GM23338 (cell line): ENCODE data around the gene UNKL. TPM values are rescaled to one million over a fixed set of nuclear protein-coding genes. Genes with fewer than 3 reads are reported as not detected.

ENCODE experiments used
- ATAC-seq: fragments of 200-7000 bp; cut with Tn5 transposase; 3 replicates; pipeline ENCODE4 v1.9.1; 2020
- DNase-seq: peaks from one replicate; pipeline ENCODE4 v3.0.0-alpha.2; 2015; ENCODE audit warnings: low spot score
- H2AFZ ChIP-seq: fragments of 200-600 bp; sonication (generic); 2 replicates; pipeline ENCODE4 v1.8.0; 2016; ENCODE audit warnings: antibody characterized with exemption, mild to moderate bottlenecking, moderate library complexity
- H3F3A ChIP-seq: fragments of 200-600 bp; sonication (generic); replicated peaks from 2 replicates; pipeline ENCODE4 v1.8.0; 2017; ENCODE audit warnings: antibody characterized with exemption, mixed run types, low read depth
- H3K27ac ChIP-seq: fragments of 200-600 bp; sonication (generic); 2 replicates; pipeline ENCODE4 v1.6.1; 2016; ENCODE audit warnings: low read depth
- H3K27me3 ChIP-seq: fragments of 200-600 bp; sonication (generic); 2 replicates; pipeline ENCODE4 v1.8.0; 2016; ENCODE audit warnings: mild to moderate bottlenecking, mixed run types, moderate library complexity; ENCODE audit not compliant: insufficient read depth
- H3K36me3 ChIP-seq: fragments of 200-600 bp; sonication (generic); 2 replicates; pipeline ENCODE4 v1.8.0; 2016; ENCODE audit warnings: mild to moderate bottlenecking; ENCODE audit not compliant: insufficient read depth
- H3K4me1 ChIP-seq: fragments of 200-600 bp; sonication (generic); 2 replicates; pipeline ENCODE4 v1.8.0; 2016; ENCODE audit warnings: mild to moderate bottlenecking, moderate library complexity; ENCODE audit not compliant: insufficient read depth
- H3K4me2 ChIP-seq: fragments of 200-600 bp; sonication (generic); 2 replicates; pipeline ENCODE4 v1.7.1; 2017; ENCODE audit warnings: mixed run types
- H3K4me3 ChIP-seq: fragments of 200-600 bp; sonication (generic); 2 replicates; pipeline ENCODE4 v1.6.1; 2016; ENCODE audit warnings: mixed run types
- H3K79me2 ChIP-seq: fragments of 200-600 bp; sonication (generic); replicated peaks from 2 replicates; pipeline ENCODE4 v1.8.0; 2017; ENCODE audit warnings: mild to moderate bottlenecking; ENCODE audit not compliant: insufficient read depth
- H3K9me2 ChIP-seq: fragments of 200-600 bp; sonication (generic); 2 replicates; pipeline ENCODE4 v1.8.0; 2017; ENCODE audit not compliant: insufficient read depth
- H4K20me1 ChIP-seq: fragments of 200-600 bp; sonication (generic); replicated peaks from 2 replicates; pipeline ENCODE4 v1.8.0; 2017; ENCODE audit warnings: mild to moderate bottlenecking; ENCODE audit not compliant: insufficient read depth
- H3K27ac Mint-ChIP-seq: 2 replicates; pipeline ENCODE4 v1.8.0; 2020; ENCODE audit warnings: inconsistent platforms, mild to moderate bottlenecking, moderate library complexity, mixed read lengths
- H3K27me3 Mint-ChIP-seq: 3 replicates; pipeline ENCODE4 v1.8.0; 2022; ENCODE audit warnings: low read depth, mild to moderate bottlenecking, moderate library complexity, mixed read lengths, inconsistent platforms; ENCODE audit not compliant: insufficient read depth, poor library complexity
- H3K36me3 Mint-ChIP-seq: 3 replicates; pipeline ENCODE4 v1.8.0; 2021; ENCODE audit warnings: low read depth, mild to moderate bottlenecking, inconsistent platforms, moderate library complexity, mixed read lengths
- H3K4me1 Mint-ChIP-seq: 3 replicates; pipeline ENCODE4 v1.8.0; 2020; ENCODE audit warnings: mild to moderate bottlenecking, inconsistent platforms, mixed read lengths
- H3K4me3 Mint-ChIP-seq: 3 replicates; pipeline ENCODE4 v1.8.0; 2021; ENCODE audit warnings: moderate library complexity, mild to moderate bottlenecking, inconsistent platforms, mixed read lengths
- H3K9me3 Mint-ChIP-seq: 3 replicates; pipeline ENCODE4 v1.8.0; 2020; ENCODE audit warnings: moderate library complexity, mild to moderate bottlenecking, inconsistent platforms, mixed read lengths
- EZH2 ChIP-seq: fragments of 200-600 bp; sonication (generic); IDR thresholded peaks from one replicate; pipeline ENCODE4 v1.8.0; 2017; ENCODE audit warnings: antibody characterized with exemption, mild to moderate bottlenecking, low read depth; ENCODE audit not compliant: unreplicated experiment
- EZH2phosphoT487 ChIP-seq: fragments of 200-600 bp; sonication (generic); IDR thresholded peaks from one replicate; pipeline ENCODE4 v1.8.1; 2018; ENCODE audit warnings: antibody characterized with exemption; ENCODE audit not compliant: unreplicated experiment
- JUNB ChIP-seq: IDR thresholded peaks from one replicate; pipeline ENCODE4 v1.6.1; 2016; ENCODE audit warnings: antibody characterized with exemption; ENCODE audit not compliant: unreplicated experiment
- POLR2AphosphoS5 ChIP-seq: IDR thresholded peaks from 2 replicates; pipeline ENCODE4 v1.6.1; 2016; ENCODE audit warnings: antibody characterized with exemption, low read depth
- STAT1 ChIP-seq: IDR thresholded peaks from one replicate; pipeline ENCODE4 v1.6.1; 2016; ENCODE audit warnings: antibody characterized with exemption; ENCODE audit not compliant: unreplicated experiment
- ZNF114 ChIP-seq: fragments of 250-450 bp; sonication (Bioruptor Pico); IDR thresholded peaks from 2 replicates; pipeline ENCODE4 v1.5.0; 2020; ENCODE audit warnings: mild to moderate bottlenecking, moderate library complexity
- ZNF331 ChIP-seq: fragments of 250-450 bp; sonication (Bioruptor Pico); IDR thresholded peaks from 2 replicates; pipeline ENCODE4 v1.5.0; 2020; ENCODE audit warnings: low read depth, mild to moderate bottlenecking, moderate library complexity
- polyA plus RNA-seq: library from polyadenylated mRNA; unstranded; fragments of >200 nt; fragmentation: Nextera tagmentation; extraction: Ambion mirVana; gene quantifications from 2 replicates; pipeline ENCODE4 v1.2.1, GENCODE V29; 2016
- total RNA-seq: library from RNA; depleted of rRNA; stranded (reverse); fragments of >200 nt; shearing (Covaris generic); gene quantifications from 2 replicates; pipeline ENCODE4 v1.2.3, GENCODE V29; 2014
- TF ChIP-seq, protein P1 (sequence below): fragments of 250-450 bp; sonication (Bioruptor Pico); IDR thresholded peaks from 2 replicates; pipeline ENCODE4 v1.5.0; 2020; ENCODE audit warnings: mild to moderate bottlenecking, moderate library complexity

The UNKL gene
- total and polyA plus RNA-seq, 2 experiments from 2014 or later: 16.7 to 28.7 TPM

DNA sequence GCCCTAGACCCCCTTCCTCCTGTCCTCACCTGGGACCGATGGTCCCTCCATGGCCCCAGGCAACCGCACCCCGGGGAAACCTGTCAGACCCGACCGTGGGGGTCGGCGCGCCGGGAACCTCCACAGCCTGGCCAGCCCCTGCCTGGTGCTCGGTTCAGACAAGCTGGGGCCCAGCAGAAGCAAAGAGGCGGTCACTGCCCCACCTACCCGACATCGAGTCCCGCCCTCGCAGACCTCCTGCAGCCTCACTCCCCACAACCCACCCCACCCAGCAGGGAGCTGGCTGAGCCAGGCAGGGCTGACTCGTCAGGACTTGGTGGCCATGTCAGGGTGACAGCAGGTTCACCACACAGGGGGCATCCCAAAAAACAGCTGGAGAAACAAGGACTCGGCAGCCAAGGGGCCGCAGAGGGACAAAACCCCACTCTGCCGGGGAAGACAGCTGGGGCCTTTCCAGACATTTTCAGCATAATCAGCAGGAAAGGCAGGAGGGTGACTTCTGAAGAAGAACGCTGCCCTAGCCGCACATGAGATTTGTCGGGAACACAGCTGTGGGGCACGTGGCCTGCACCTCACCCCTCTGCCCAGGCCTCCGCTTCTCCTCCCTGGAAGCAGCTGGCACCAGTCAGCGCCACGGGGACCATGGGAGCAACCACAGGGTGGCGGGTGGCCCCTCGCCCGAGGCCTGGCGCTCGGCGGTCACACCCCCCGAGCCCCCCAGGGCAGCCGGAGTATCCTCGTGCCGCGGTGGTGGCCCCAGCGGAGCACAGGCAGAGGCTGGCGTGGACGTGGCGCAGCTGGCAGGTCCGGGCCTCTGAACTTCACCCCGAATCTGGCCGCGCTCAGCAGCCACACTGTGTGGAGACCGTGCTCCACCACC is 39.8 kb downstream of the UNKL start (continued):
- TF ChIP-seq, protein P1, sequence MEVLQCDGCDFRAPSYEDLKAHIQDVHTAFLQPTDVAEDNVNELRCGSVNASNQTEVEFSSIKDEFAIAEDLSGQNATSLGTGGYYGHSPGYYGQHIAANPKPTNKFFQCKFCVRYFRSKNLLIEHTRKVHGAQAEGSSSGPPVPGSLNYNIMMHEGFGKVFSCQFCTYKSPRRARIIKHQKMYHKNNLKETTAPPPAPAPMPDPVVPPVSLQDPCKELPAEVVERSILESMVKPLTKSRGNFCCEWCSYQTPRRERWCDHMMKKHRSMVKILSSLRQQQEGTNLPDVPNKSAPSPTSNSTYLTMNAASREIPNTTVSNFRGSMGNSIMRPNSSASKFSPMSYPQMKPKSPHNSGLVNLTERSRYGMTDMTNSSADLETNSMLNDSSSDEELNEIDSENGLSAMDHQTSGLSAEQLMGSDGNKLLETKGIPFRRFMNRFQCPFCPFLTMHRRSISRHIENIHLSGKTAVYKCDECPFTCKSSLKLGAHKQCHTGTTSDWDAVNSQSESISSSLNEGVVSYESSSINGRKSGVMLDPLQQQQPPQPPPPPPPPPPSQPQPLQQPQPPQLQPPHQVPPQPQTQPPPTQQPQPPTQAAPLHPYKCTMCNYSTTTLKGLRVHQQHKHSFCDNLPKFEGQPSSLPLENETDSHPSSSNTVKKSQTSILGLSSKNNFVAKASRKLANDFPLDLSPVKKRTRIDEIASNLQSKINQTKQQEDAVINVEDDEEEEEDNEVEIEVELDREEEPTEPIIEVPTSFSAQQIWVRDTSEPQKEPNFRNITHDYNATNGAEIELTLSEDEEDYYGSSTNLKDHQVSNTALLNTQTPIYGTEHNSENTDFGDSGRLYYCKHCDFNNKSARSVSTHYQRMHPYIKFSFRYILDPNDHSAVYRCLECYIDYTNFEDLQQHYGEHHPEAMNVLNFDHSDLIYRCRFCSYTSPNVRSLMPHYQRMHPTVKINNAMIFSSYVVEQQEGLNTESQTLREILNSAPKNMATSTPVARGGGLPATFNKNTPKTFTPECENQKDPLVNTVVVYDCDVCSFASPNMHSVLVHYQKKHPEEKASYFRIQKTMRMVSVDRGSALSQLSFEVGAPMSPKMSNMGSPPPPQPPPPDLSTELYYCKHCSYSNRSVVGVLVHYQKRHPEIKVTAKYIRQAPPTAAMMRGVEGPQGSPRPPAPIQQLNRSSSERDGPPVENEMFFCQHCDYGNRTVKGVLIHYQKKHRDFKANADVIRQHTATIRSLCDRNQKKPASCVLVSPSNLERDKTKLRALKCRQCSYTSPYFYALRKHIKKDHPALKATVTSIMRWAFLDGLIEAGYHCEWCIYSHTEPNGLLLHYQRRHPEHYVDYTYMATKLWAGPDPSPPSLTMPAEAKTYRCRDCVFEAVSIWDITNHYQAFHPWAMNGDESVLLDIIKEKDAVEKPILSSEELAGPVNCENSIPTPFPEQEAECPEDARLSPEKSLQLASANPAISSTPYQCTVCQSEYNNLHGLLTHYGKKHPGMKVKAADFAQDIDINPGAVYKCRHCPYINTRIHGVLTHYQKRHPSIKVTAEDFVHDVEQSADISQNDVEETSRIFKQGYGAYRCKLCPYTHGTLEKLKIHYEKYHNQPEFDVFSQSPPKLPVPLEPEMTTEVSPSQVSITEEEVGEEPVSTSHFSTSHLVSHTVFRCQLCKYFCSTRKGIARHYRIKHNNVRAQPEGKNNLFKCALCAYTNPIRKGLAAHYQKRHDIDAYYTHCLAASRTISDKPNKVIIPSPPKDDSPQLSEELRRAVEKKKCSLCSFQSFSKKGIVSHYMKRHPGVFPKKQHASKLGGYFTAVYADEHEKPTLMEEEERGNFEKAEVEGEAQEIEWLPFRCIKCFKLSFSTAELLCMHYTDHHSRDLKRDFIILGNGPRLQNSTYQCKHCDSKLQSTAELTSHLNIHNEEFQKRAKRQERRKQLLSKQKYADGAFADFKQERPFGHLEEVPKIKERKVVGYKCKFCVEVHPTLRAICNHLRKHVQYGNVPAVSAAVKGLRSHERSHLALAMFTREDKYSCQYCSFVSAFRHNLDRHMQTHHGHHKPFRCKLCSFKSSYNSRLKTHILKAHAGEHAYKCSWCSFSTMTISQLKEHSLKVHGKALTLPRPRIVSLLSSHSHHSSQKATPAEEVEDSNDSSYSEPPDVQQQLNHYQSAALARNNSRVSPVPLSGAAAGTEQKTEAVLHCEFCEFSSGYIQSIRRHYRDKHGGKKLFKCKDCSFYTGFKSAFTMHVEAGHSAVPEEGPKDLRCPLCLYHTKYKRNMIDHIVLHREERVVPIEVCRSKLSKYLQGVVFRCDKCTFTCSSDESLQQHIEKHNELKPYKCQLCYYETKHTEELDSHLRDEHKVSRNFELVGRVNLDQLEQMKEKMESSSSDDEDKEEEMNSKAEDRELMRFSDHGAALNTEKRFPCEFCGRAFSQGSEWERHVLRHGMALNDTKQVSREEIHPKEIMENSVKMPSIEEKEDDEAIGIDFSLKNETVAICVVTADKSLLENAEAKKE (CRISPR knock-in tag): no peak

DNA sequence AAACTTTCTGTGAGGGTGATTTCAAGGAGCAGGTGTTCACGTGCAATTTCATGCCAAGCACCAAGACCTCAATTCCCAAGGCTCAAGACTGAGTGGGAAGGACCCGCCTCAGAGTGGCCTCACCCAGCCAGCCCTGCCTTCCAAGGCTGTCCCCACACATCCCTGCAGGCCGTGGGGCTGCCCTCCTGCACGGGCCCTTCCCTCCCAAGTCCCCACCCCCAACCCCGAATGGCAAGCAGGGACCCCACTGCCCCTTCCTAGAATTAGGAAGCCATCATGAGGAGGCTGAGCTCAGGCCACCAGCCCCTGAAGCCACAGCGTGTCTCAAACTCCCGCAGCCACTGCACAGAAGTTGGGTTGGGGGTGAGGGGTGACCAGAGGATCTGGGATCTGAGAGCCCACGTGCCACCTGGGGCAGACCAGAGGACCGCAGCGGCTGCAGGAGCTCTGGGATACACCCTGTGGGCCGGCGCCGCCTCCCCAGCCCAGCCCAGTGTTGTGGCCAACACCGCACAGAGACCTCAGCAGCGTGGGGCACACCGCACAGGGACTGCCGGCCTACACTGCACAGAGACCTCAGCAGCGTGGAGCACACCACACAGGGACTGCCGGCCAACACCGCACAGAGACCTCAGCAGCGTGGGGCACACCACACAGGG is 42.1 kb downstream of the UNKL start:
- Histone ChIP-seq H3K79me2 (peaks cover 9% of the 10 kb centered on the region), H3K9me2 (no peaks in the 10 kb centered on the region), H2AFZ (no peak overlapping the region), H4K20me1 (peaks cover 6% of the 10 kb centered on the region), H3K27me3 (no peaks in the 10 kb centered on the region), H3K4me3 (no peak overlapping the region), H3F3A (no peaks in the 10 kb centered on the region), H3K4me2 (no peak overlapping the region), H3K36me3 (no peaks in the 10 kb centered on the region), H3K4me1 (no peaks in the 10 kb centered on the region), H3K27ac (no peak overlapping the region)
- no peak for ATAC-seq
- Mint-ChIP-seq H3K27ac (no peak overlapping the region), H3K27me3 (peaks cover 4% of the 10 kb centered on the region), H3K9me3 (no peaks in the 10 kb centered on the region), H3K36me3 (peaks cover 14% of the 10 kb centered on the region; the same call in 2 of the 3 replicates), H3K4me1 (peaks cover 2% of the 10 kb centered on the region; the same call in 2 of the 3 replicates), H3K4me3 (no peak overlapping the region)
- no peak for DNase-seq
- TF ChIP-seq ZNF114 (CRISPR knock-in tag): no peak
- TF ChIP-seq POLR2AphosphoS5: no peak
- no peak for TF ChIP-seq STAT1
- TF ChIP-seq JUNB: no peak
- TF ChIP-seq ZNF331 (CRISPR knock-in tag): no peak
- TF ChIP-seq, protein P1 (CRISPR knock-in tag): no peak
- TF ChIP-seq EZH2: no peak
- no peak for TF ChIP-seq EZH2phosphoT487
